Caco-2 (cell line): ENCODE measurements around the gene LYZL1. TPM values are rescaled to one million over a fixed set of nuclear protein-coding genes. Genes with fewer than 3 reads are reported as not detected.
"Not testable (repeated sequence)": the region's sequence is repeated elsewhere in the genome, so short reads cannot be mapped to it uniquely, and the experiment has no call there.

Source experiments
- Bru-seq: library from RNA; stranded (reverse); fragments of 400-500 nt; gene quantifications from one replicate; lab custom pipeline; 2021; lab: Mats Ljungman, UMichigan
- BruChase-seq, 2 experiments: library from RNA; stranded (reverse); fragments of 400-500 nt; gene quantifications; one replicate each; lab custom pipeline; 2021; lab: Mats Ljungman, UMichigan
- BruUV-seq: library from RNA; stranded (reverse); fragments of 400-500 nt; replicated peaks from 2 replicates; lab custom pipeline; 2021; lab: Mats Ljungman, UMichigan
- CTCF ChIA-PET: fragments of 300-600 bp; sonication (Branson Sonifier 250); formaldehyde crosslinking; loops from one replicate; lab custom pipeline; 2022; ENCODE audit warnings: antibody characterized with exemption; lab: Charles Lee
- POLR2A ChIA-PET: fragments of 300-600 bp; sonication (Branson Sonifier 250); formaldehyde crosslinking; loops from one replicate; lab custom pipeline; 2022; ENCODE audit warnings: antibody characterized with exemption; lab: Charles Lee
- DNase-seq, 2 experiments: peaks; one replicate each; pipeline versions ENCODE4 v3.0.0 to v3.0.0-alpha.2; 2020 to 2022
- H3K27me3 ChIP-seq: replicated peaks from 2 replicates; pipeline ENCODE4 v1.6.0; 2011; ENCODE audit warnings: low read length; ENCODE audit not compliant: control insufficient read depth, insufficient read depth
- H3K36me3 ChIP-seq: 2 replicates; pipeline ENCODE4 v1.5.1; 2011; ENCODE audit warnings: low read length; ENCODE audit not compliant: control insufficient read depth, insufficient read depth
- H3K4me1 ChIP-seq: fragments of 250-450 bp; sonication (Bioruptor Pico); 2 replicates; pipeline ENCODE4 v1.5.1; 2020; ENCODE audit warnings: mild to moderate bottlenecking
- H3K4me3 ChIP-seq: 2 replicates; pipeline ENCODE4 v1.5.1; 2011; ENCODE audit warnings: low read depth, mild to moderate bottlenecking, control low read depth, low read length
- H3K9me3 ChIP-seq: fragments of 250-450 bp; sonication (Bioruptor Pico); 2 replicates; pipeline ENCODE4 v1.5.1; 2020; ENCODE audit warnings: mild to moderate bottlenecking, moderate library complexity
- H3K27ac Mint-ChIP-seq: one replicate; pipeline ENCODE4 v1.8.0; 2022; ENCODE audit warnings: mixed read lengths; ENCODE audit not compliant: unreplicated experiment
- H3K27me3 Mint-ChIP-seq: one replicate; pipeline ENCODE4 v1.8.0; 2022; ENCODE audit warnings: mixed read lengths; ENCODE audit not compliant: insufficient read depth, unreplicated experiment
- H3K36me3 Mint-ChIP-seq: one replicate; pipeline ENCODE4 v1.8.0; 2022; ENCODE audit warnings: mild to moderate bottlenecking, mixed read lengths; ENCODE audit not compliant: insufficient read depth, unreplicated experiment
- H3K4me1 Mint-ChIP-seq: one replicate; pipeline ENCODE4 v1.8.0; 2022; ENCODE audit warnings: low read depth, mixed read lengths; ENCODE audit not compliant: unreplicated experiment
- H3K4me3 Mint-ChIP-seq: one replicate; pipeline ENCODE4 v1.8.0; 2022; ENCODE audit warnings: mild to moderate bottlenecking, moderate library complexity, mixed read lengths; ENCODE audit not compliant: unreplicated experiment
- H3K9me3 Mint-ChIP-seq: one replicate; pipeline ENCODE4 v1.8.0; 2022; ENCODE audit warnings: mixed read lengths; ENCODE audit not compliant: unreplicated experiment
- CTCF ChIP-seq, 2 experiments: fragments of 200-600 bp in 1 of 2; IDR thresholded peaks; 1 replicate in 1 of 2; 2 replicates in 1 of 2; pipeline versions ENCODE4 v1.5.1 to v1.8.0; 2011 to 2022; ENCODE audit warnings: antibody characterized with exemption in 1 of 2, control low read depth in 1 of 2, inconsistent platforms in 1 of 2, low read depth in 1 of 2, low read length in 1 of 2, mild to moderate bottlenecking in 1 of 2, moderate library complexity in 1 of 2; ENCODE audit not compliant: insufficient read depth in 1 of 2, severe bottlenecking in 1 of 2, unreplicated experiment in 1 of 2
- intact Hi-C: fragments of 100-400 bp; cut with micrococcal nuclease; formaldehyde crosslinking; loops from one replicate; pipeline ENCODE4 v1.10.0; 2022; ENCODE audit not compliant: unreplicated experiment
- long read RNA-seq: library from polyadenylated mRNA; stranded (forward); transcript quantifications from one replicate; pipeline ENCODE4 v2.0.0, GENCODE V29; 2022
- total RNA-seq: library from RNA; stranded (reverse); gene quantifications from 2 replicates; pipeline ENCODE4 v1.2.3, GENCODE V29; 2022

The LYZL1 gene
- total RNA-seq (not detected in 2 replicates), Bru-seq, nascent RNA (not detected), BruChase-seq, experiment 1, labeled RNA remaining after a 2-hour chase (not detected), BruChase-seq, experiment 2, labeled RNA remaining after a 6-hour chase (not detected)
- long read RNA-seq: 0 reads

- H3K9me3 Mint-ChIP-seq, H3K4me3 ChIP-seq, H3K27me3 Mint-ChIP-seq, H3K9me3 ChIP-seq, POLR2A ChIA-PET, H3K4me1 ChIP-seq, BruUV-seq, H3K27ac Mint-ChIP-seq, intact Hi-C loops, H3K4me1 Mint-ChIP-seq, DNase-seq, H3K27me3 ChIP-seq, H3K36me3 Mint-ChIP-seq, CTCF ChIA-PET, H3K4me3 Mint-ChIP-seq, H3K36me3 ChIP-seq: not testable (repeated sequence)
Observed at GRCh38 chr10:29288906-29289305, at the start of gene LYZL1. Gene LYZL1 (plus strand): TSS chr10:29289070. CDS start chr10:29291868, 2,798 bp downstream.

- no peaks in the 10 kb centered on the region for H3K9me3 ChIP-seq
- no TSS peak for BruUV-seq
- Mint-ChIP-seq H3K4me1 (peaks cover 28% of the 10 kb centered on the region), H3K27ac (peak overlapping the region; percentile 55), H3K27me3 (no peaks in the 10 kb centered on the region), H3K4me3 (no peak overlapping the region), H3K9me3 (peaks cover 4% of the 10 kb centered on the region), H3K36me3 (peaks cover 12% of the 10 kb centered on the region)
- POLR2A ChIA-PET: interaction anchor here (1.0 kb wide), 1 partner anchor 14 kb away, joined by 5 read pairs; no protein-coding TSS in a partner anchor
- no peaks in the 10 kb centered on the region for H3K36me3 ChIP-seq
- intact Hi-C loops: loop anchor here (1.0 to 10.0 kb wide), 6 partner anchors 35 to 563 kb away; partner anchors contain the start of gene BAMBI
- TF ChIP-seq CTCF (IDR thresholded peaks at IDR 0.05; ENCODE audit: insufficient read depth in 1 of 2, low read depth in 1 of 2, low read length in 1 of 2, severe bottlenecking in 1 of 2, unreplicated experiment in 1 of 2): peak; percentile 79 to 87
- H3K4me1 ChIP-seq: peaks cover 45% of the 10 kb centered on the region
- H3K27me3 ChIP-seq: no peaks in the 10 kb centered on the region
- CTCF ChIA-PET: interaction anchor here (0.6 to 2.0 kb wide), 7 partner anchors 13 to 819 kb away, joined by 4 to 18 read pairs (median 6); no protein-coding TSS in a partner anchor
- no peak overlapping the region for H3K4me3 ChIP-seq
- peak; percentile 74 to 78 for DNase-seq
Observed at GRCh38 chr10:29239569-29240472, 49.0 kb upstream of the LYZL1 start.

- BruUV-seq: no TSS peak
- DNase-seq: no peak
- no peak overlapping the region for H3K4me3 Mint-ChIP-seq
- H3K27me3 ChIP-seq: no peaks in the 10 kb centered on the region
- peaks cover 12% of the 10 kb centered on the region for H3K36me3 Mint-ChIP-seq
- H3K4me1 Mint-ChIP-seq: peaks cover 28% of the 10 kb centered on the region
- no peaks in the 10 kb centered on the region for H3K27me3 Mint-ChIP-seq
- no peaks in the 10 kb centered on the region for H3K9me3 ChIP-seq
- no peak overlapping the region for H3K27ac Mint-ChIP-seq
- no peak for TF ChIP-seq CTCF (IDR thresholded peaks at IDR 0.05; ENCODE audit: insufficient read depth in 1 of 2, low read depth in 1 of 2, low read length in 1 of 2, severe bottlenecking in 1 of 2, unreplicated experiment in 1 of 2)
- ChIA-PET POLR2A (no interaction called here), CTCF (interaction anchor here (0.7 kb wide), 1 partner anchor 63 kb away, joined by 3 read pairs; no protein-coding TSS in a partner anchor)
- intact Hi-C loops: loop anchor here (1.0 to 5.0 kb wide), 2 partner anchors 63 to 151 kb away; no protein-coding TSS in a partner anchor
- H3K36me3 ChIP-seq: no peaks in the 10 kb centered on the region
- peaks cover 45% of the 10 kb centered on the region for H3K4me1 ChIP-seq
- no peak overlapping the region for H3K4me3 ChIP-seq
- H3K9me3 Mint-ChIP-seq: peaks cover 9% of the 10 kb centered on the region
Observed at GRCh38 chr10:29240986-29241660, 47.7 kb upstream of the LYZL1 start.
